Nephron progenitor cell (in vitro differentiated cells): Measurements from ENCODE around the gene CDC5L.
A peak's percentile ranks its signal among the peaks of the same experiment; 100 is the strongest.

Experiments used
- DNase-seq: peaks from one replicate; pipeline ENCODE4 v3.0.0; 2021
- H3K27ac Mint-ChIP-seq: 2 replicates; pipeline ENCODE4 v1.8.0; 2021; ENCODE audit warnings: mild to moderate bottlenecking, moderate library complexity, mixed read lengths
- H3K27me3 Mint-ChIP-seq: 2 replicates; pipeline ENCODE4 v1.8.0; 2021; ENCODE audit warnings: mild to moderate bottlenecking, low read depth, mixed read lengths; ENCODE audit not compliant: poor library complexity
- H3K36me3 Mint-ChIP-seq: 2 replicates; pipeline ENCODE4 v1.8.0; 2021; ENCODE audit warnings: low read depth, mixed read lengths
- H3K4me1 Mint-ChIP-seq: 2 replicates; pipeline ENCODE4 v1.8.0; 2021; ENCODE audit warnings: mixed read lengths
- H3K4me3 Mint-ChIP-seq: 2 replicates; pipeline ENCODE4 v1.8.0; 2021; ENCODE audit warnings: mild to moderate bottlenecking, moderate library complexity, mixed read lengths
- H3K9me3 Mint-ChIP-seq: 2 replicates; pipeline ENCODE4 v1.8.0; 2021; ENCODE audit warnings: mild to moderate bottlenecking, moderate library complexity, mixed read lengths
- TF ChIP-seq, protein P1 (sequence below): fragments of 200-600 bp; sonication (generic); IDR thresholded peaks from 2 replicates; pipeline ENCODE4 v1.5.0; 2021; ENCODE audit warnings: antibody characterized with exemption

The CDC5L gene

DNA sequence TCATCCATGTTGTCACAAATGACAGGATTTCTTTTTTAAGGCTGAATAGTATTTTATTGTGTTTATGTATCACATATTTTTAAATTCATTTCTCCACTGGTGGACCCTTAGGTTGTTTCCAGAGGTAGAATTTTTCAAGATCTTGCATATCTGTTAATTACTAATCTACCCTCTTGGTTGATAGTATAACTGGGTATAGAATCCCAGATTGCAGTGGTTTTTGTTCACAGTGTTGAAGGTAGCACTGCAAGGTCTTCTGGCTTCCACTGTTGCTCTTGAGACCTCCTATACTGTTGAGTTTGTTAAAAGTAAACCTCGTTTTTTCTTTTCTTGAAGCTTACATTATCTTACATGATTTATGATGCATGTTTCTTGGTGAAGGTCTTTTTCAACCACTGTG is 22.9 kb downstream of the CDC5L start:
- no peak overlapping the region for H3K4me3 Mint-ChIP-seq
- H3K9me3 Mint-ChIP-seq: peaks cover 14% of the 10 kb centered on the region
- H3K4me1 Mint-ChIP-seq: no peaks in the 10 kb centered on the region
- DNase-seq: no peak
- peaks cover 97% of the 10 kb centered on the region for H3K36me3 Mint-ChIP-seq
- H3K27me3 Mint-ChIP-seq: no peaks in the 10 kb centered on the region
- H3K27ac Mint-ChIP-seq: no peak overlapping the region
- TF ChIP-seq, protein P1, sequence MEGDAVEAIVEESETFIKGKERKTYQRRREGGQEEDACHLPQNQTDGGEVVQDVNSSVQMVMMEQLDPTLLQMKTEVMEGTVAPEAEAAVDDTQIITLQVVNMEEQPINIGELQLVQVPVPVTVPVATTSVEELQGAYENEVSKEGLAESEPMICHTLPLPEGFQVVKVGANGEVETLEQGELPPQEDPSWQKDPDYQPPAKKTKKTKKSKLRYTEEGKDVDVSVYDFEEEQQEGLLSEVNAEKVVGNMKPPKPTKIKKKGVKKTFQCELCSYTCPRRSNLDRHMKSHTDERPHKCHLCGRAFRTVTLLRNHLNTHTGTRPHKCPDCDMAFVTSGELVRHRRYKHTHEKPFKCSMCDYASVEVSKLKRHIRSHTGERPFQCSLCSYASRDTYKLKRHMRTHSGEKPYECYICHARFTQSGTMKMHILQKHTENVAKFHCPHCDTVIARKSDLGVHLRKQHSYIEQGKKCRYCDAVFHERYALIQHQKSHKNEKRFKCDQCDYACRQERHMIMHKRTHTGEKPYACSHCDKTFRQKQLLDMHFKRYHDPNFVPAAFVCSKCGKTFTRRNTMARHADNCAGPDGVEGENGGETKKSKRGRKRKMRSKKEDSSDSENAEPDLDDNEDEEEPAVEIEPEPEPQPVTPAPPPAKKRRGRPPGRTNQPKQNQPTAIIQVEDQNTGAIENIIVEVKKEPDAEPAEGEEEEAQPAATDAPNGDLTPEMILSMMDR: no peak

DNA sequence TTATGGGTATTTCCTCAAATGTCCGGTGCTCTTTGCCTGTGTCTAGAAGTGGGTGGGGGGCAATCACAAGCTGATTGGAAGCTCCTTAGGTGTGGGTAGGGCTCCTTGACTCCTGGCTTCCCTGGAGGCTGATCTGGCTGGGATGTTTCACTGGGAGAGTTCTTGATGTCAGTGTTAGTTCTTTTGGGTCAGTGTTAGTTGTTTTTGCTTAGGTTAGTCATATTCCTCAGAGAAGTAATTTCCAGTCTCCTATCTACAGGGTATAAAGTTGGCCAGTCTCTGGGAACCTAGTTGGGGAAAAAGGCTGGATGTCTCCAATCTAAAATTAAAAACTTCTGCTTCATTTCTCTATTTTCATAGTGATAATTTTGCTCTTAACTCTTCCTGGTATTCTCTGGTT is 23.6 kb downstream of the CDC5L start:
- TF ChIP-seq, protein P1: no peak
- Mint-ChIP-seq H3K4me1 (no peaks in the 10 kb centered on the region), H3K9me3 (peaks cover 14% of the 10 kb centered on the region), H3K27ac (peak overlapping the region; percentile 26), H3K4me3 (no peak overlapping the region), H3K36me3 (peaks cover 99% of the 10 kb centered on the region), H3K27me3 (no peaks in the 10 kb centered on the region)
- no peak for DNase-seq

DNA sequence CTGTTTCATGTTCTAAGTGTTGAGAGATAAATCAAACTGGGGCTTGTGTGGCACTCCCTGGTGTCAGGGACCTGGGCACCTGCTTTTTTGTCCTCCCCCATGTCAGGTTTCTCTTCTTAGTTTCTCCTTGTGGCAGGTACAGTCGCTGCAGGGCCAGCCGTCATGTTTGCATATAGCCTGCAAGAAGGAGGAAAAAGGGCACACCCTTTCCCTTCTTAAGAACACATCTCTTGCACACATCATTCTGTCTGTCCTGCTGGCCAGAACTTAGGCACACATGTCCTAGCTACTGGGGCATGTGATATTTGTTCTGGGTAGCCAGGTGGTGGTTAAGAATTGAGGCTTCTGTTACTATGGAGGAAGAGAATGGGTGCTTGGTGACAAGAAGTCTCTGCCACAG is 27.9 kb downstream of the CDC5L start:
- H3K9me3 Mint-ChIP-seq: peaks cover 9% of the 10 kb centered on the region
- peak overlapping the region; percentile 41 for H3K27ac Mint-ChIP-seq
- H3K4me1 Mint-ChIP-seq: no peaks in the 10 kb centered on the region
- TF ChIP-seq, protein P1: no peak
- no peak overlapping the region for H3K4me3 Mint-ChIP-seq
- no peak for DNase-seq
- no peaks in the 10 kb centered on the region for H3K27me3 Mint-ChIP-seq
- H3K36me3 Mint-ChIP-seq: peaks cover 86% of the 10 kb centered on the region

DNA sequence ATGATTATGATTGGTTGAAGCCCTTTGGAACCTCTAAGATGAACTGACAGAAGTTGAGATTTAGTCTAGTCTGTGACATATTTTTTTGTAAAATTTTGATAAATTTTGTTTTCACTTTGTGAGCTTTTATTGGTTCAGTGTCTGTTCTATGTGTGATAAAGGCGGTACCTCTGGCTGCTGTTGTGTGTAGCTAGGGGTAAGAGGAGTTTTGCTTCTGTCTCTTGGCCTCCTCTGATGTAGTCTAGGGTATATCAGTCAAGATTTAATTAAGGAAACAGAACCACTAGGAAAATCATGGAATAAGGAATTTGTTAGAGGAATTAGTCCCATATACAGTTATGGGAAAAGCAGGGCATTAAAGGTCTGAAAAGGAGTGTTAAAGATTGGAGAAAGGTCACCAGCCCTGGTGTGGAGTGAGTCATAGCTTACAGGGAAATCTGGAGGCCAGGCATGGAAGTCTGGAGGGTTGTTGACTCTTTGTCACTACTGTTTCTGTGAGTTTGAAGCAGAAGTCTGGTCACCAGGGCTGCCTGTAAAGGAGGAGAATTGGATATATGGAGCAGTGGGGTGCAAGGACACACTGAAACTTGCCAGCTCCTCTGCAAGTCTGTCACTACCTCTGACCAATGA is 28.5 kb downstream of the CDC5L start:
- Mint-ChIP-seq H3K4me3 (no peak overlapping the region), H3K27me3 (no peaks in the 10 kb centered on the region), H3K27ac (peak overlapping the region; percentile 23), H3K4me1 (no peaks in the 10 kb centered on the region), H3K9me3 (peaks cover 6% of the 10 kb centered on the region), H3K36me3 (peaks cover 86% of the 10 kb centered on the region)
- DNase-seq: no peak
- TF ChIP-seq, protein P1: no peak

DNA sequence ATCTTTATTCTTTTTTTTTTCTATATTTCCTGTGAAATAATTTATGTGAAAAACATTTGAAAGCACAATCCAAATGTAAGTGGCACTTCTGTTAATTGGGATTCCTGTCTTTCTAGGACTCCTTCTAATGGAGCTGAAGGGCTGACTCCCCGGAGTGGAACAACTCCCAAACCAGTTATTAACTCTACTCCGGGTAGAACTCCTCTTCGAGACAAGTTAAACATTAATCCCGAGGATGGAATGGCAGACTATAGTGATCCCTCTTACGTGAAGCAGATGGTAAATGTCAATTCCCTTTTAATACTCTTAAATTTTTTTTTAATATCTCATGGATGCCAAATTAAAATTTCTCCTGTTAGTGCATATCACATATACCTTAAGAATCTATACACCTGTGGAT is 35.0 kb downstream of the CDC5L start:
- TF ChIP-seq, protein P1: no peak
- Mint-ChIP-seq H3K4me3 (no peak overlapping the region), H3K9me3 (peaks cover under 1% of the 10 kb centered on the region), H3K36me3 (peaks cover 66% of the 10 kb centered on the region), H3K27ac (no peak overlapping the region), H3K27me3 (no peaks in the 10 kb centered on the region), H3K4me1 (no peaks in the 10 kb centered on the region)
- no peak for DNase-seq

DNA sequence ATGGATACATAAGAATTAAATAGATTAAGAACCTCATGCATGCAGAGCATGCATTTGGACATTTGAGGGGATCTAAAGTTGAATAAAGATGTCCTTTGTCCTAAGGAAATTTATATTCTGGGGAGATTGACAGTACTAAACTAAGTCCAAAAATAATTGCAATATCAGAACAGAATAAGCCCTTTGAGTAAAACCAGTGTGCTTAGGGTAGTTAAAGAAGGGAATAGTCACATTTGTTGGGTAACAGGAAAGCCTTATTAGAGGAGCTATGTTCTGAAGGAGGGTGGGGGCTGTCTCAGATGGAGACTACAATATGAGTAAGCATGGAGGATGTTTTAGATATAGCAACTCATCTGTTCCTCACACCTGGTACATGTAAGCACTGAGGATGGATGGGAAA is 35.8 kb downstream of the CDC5L start:
- Mint-ChIP-seq H3K36me3 (peaks cover 67% of the 10 kb centered on the region), H3K9me3 (no peaks in the 10 kb centered on the region), H3K4me1 (no peaks in the 10 kb centered on the region), H3K27me3 (no peaks in the 10 kb centered on the region), H3K27ac (no peak overlapping the region), H3K4me3 (no peak overlapping the region)
- TF ChIP-seq, protein P1: no peak
- no peak for DNase-seq
